Posterior cingulate gyrus (tissue), 11 donors: ENCODE results near the gene TSPAN15.
"Not testable (repeated sequence)": the region's sequence is repeated elsewhere in the genome, so short reads cannot be mapped to it uniquely, and the experiment has no call there.

Experiments
- DNase-seq, 10 donors: peaks; one replicate each; pipeline versions ENCODE4 v3.0.0 to v3.0.0-alpha.2; 2020 to 2021; ENCODE audit warnings: mixed read lengths in 3 of 10
- intact Hi-C: fragments of 100-400 bp; cut with DNase I; formaldehyde crosslinking; loops from one replicate; pipeline ENCODE4 v1.15.1; 2023

The TSPAN15 gene

DNA sequence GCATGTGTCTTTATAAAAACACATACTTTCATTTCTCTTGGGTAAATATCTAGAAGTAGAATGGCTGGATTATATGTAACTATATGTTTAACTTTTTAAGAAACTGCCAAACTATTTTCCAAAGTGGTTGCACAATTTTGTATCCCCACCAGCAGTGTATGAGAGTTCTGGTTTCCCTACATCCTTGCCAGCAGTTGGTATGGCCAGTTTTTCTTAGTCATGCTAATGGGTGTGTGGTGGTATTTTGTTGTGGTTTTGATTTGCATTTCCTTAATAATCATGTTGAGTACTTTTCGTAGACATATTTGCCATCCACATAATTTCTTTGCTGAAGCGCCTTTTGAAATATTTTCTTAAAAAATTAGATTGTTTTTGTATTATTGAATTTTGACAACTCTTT is 61.6 kb downstream of the TSPAN15 start:
- intact Hi-C loops, result no loop called here
- no peak for DNase-seq

- no peak for DNase-seq
- intact Hi-C loops, result no loop called here
These were observed 62.4 kb downstream of the TSPAN15 start for GRCh38 chr10:69513617-69514016.

DNA sequence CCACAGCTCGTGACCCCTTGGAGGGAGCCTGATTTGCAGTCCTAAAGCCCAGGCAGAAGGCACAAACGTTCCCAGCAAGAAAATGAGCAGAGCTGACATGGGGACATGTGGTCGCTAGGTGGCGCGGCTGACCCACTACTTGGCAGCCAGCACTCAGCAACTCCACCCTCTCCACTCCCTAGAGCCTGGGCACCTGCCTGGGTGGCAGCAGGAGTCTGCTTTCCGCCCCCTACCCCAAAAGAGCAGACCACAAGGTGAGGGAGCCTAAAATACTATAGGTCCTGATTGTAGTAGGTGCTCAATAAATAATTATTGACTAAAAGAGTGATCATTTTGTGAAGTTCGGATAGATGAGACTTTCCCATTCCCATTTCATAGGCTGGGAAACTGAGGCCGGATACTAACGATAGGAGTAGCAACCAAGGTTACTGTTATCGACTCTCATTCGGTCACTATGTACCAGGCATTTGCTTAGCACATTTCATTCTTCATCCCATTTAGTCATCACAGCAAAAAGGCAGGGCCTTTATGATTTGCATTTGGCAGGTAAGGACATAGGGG is 64.5 kb downstream of the TSPAN15 start:
- intact Hi-C loops, result loop anchor here (1.0 kb wide), 1 partner anchor 122 kb away; no protein-coding TSS in a partner anchor
- DNase-seq, result peak; percentile 51 to 96 (median 72)

DNA sequence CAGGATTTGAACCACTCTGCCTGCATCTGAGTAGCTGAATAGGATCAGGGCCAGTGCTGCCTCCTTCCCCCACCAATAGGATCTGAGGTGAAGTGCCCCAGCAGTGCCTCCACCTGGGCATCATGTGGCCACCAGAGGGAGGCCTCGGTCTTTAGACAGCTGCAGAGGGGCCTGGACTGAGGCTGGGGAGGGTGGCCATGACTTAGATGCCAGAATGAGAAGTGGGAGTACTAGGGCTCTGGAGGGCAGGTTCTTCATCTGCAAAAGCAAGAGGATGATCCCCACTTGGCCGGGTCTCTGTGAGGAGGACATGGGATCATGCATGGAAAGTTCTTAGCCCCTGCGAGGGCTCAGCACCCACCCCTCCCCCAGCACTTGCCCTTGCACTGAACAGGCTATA is 65.1 kb downstream of the TSPAN15 start:
- intact Hi-C loops, result no loop called here
- no peak for DNase-seq

DNA sequence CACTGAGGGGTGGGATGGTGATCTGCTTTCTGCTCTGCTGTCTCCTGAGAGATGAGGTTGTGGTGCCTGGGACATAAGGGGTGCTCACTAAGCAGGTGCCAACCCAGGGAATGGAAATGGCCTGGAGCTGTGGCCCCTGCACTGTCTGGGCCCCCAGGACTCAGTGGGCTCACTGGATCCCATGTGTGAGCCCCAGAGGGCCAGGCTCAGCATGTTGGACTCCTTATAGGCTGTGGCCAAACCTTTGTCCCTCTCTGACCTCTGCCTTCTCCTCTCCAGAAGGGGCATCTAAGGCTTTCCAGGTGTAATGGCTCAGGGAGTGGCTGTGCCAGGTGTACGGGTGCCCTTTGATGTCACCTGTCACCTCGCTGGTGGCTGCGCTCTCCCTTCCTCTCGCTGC is 65.5 kb downstream of the TSPAN15 start:
- DNase-seq, result no peak
- intact Hi-C loops, result no loop called here

- intact Hi-C loops, result no loop called here
- no peak for DNase-seq
These were observed 66.1 kb downstream of the TSPAN15 start for GRCh38 chr10:69517271-69517848.

DNA sequence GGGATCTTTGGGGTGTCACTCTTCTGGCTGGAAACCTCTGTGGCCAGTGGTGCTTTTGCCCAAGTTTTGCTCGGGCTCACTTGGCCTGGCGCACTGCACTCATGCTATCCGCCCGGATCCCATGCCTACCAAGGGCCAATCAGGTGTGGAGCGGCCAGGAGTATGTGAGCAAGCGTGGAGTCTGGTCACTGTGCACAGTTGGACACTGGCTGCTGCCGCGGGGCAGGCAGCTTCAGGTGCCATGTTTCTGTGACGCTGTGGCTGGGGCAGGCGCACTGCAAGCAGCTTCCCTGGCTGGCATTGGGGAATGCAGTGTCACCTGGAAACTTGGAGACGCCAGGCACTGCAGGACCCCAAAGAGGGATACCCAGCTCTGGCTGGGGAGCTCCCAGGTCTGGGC is 76.7 kb downstream of the TSPAN15 start:
- DNase-seq, result no peak
- intact Hi-C loops, result no loop called here

- intact Hi-C loops, result no loop called here
- DNase-seq, result no peak
These were observed 82.4 kb downstream of the TSPAN15 start for GRCh38 chr10:69533658-69534057.

- DNase-seq, intact Hi-C loops: not testable (repeated sequence)
These were observed 85.3 kb downstream of the TSPAN15 start for GRCh38 chr10:69536521-69536920.

- intact Hi-C loops, result no loop called here
- no peak for DNase-seq
These were observed 86.2 kb downstream of the TSPAN15 start for GRCh38 chr10:69537449-69537848.

DNA sequence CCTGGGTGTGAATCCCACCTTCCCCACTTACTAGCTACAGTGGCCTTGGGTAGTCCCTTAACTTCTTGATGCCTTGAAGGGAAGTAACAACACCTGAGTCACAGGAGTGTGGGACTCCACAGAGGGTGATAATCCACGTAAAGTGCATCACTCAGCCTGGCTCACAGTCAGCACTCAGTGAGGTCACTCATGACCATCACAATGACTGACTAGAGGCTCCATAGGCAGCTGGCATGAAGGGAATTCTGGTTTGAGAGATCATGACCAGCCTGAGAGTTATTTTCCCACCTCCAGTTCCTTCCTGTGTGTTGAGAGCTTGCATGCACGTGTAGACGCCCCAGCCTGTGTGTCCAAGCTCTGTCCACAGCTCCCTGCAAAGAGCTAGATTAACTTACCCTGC is 87.2 kb downstream of the TSPAN15 start:
- intact Hi-C loops, result no loop called here
- no peak for DNase-seq

GRCh38 chr10:69541463-69541862 is 90.2 kb downstream of the TSPAN15 start:
- intact Hi-C loops, result no loop called here
- no peak for DNase-seq

- intact Hi-C loops, result no loop called here
- peak in 1 of 10 donors; percentile 4 for DNase-seq
These were observed 98.7 kb downstream of the TSPAN15 start for GRCh38 chr10:69549959-69550358.

DNA sequence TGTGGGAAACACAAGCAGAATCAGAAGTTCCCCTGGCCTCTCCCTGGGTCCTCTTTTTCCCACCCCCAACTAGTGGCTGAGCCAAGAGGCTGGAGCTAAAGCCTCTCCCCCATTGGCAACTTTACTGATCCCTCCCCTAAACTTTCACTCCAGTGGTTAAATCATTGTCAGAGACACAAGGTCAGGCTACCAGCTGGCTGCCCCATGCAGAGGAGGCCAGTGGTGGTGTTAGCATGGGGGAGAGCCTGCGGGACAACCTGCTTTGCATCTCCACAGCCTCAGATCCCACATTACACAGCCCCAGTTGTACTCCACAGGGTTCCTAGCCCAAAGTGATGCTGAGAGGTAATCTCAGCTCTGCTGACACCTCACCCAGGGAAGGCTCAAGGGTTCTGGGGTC is 101.0 kb downstream of the TSPAN15 start:
- DNase-seq, result no peak
- intact Hi-C loops, result no loop called here

DNA sequence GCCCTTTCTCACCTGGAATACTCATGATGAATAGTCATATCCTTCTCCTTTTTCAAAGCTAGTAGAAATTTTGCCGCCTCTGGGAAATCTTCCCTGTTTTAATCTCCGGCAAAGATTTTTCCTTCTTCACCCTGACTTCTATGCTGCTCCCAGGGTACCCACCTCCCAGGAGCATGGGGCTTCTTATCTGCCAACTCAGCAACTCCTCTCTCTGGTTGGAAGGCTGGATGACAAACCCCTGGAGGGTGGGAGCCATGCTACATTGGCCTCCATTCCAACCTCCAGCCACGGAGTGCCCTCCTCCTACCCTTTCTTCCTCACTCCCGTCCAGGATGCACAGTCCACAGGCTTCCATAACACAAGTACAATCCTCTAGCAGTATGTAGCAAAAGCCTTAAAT is 102.1 kb downstream of the TSPAN15 start:
- peak in 1 of 10 donors; percentile 36 for DNase-seq
- intact Hi-C loops, result no loop called here

DNA sequence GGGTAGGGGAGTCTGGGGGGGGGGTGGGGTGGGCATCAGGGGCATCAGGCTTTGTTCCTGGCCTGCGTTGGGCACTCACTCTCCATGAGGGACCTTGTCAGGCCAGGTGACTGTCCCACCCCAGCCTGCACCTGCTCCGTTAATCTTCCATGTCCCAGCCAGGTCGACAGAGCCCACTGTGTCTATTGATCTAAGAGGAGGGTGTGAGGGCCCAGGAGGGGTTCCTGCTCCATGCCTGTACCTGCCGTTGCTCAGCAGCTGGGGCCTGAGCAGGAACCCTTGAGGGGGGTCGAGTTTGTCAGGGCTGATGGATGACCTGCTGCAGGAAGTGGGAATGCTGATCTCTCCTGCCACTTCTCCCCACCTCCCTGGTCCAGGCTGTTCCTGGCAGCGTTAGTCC is 103.3 kb downstream of the TSPAN15 start:
- intact Hi-C loops, result no loop called here
- DNase-seq, result peak in 1 of 10 donors; percentile 42
